Fibroblast of lung (primary cell): ENCODE results near the gene PRICKLE4.
"Not testable (repeated sequence)": the region's sequence is repeated elsewhere in the genome, so short reads cannot be mapped to it uniquely, and the experiment has no call there.

Experiments
- EZH2 ChIP-seq: IDR thresholded peaks from 2 replicates; pipeline ENCODE4 v1.5.1; 2012; ENCODE audit warnings: low read length, control low read depth, mild to moderate bottlenecking; ENCODE audit errors: missing control alignments
- TF ChIP-seq, protein P1 (sequence below), 2 donors: IDR thresholded peaks in 1 of 2; conservative IDR thresholded peaks in 1 of 2; 1 replicate in 1 of 2; 2 replicates in 1 of 2; pipeline ENCODE4 v1.5.1; 2011 to 2012; ENCODE audit warnings: low read length in 2 of 2, control low read depth in 1 of 2, inconsistent platforms in 1 of 2, low read depth in 1 of 2, mild to moderate bottlenecking in 1 of 2

GRCh38 chr6:41811946-41812345, 31.4 kb downstream of the PRICKLE4 start:
- TF ChIP-seq, protein P1, sequence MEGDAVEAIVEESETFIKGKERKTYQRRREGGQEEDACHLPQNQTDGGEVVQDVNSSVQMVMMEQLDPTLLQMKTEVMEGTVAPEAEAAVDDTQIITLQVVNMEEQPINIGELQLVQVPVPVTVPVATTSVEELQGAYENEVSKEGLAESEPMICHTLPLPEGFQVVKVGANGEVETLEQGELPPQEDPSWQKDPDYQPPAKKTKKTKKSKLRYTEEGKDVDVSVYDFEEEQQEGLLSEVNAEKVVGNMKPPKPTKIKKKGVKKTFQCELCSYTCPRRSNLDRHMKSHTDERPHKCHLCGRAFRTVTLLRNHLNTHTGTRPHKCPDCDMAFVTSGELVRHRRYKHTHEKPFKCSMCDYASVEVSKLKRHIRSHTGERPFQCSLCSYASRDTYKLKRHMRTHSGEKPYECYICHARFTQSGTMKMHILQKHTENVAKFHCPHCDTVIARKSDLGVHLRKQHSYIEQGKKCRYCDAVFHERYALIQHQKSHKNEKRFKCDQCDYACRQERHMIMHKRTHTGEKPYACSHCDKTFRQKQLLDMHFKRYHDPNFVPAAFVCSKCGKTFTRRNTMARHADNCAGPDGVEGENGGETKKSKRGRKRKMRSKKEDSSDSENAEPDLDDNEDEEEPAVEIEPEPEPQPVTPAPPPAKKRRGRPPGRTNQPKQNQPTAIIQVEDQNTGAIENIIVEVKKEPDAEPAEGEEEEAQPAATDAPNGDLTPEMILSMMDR (conservative IDR thresholded peaks at IDR 0.05 in 1 of 2, IDR thresholded peaks at IDR 0.05 in 1 of 2; ENCODE audit: low read depth in 1 of 2, low read length in 2 of 2), result not testable (repeated sequence)
- TF ChIP-seq EZH2, result not testable (repeated sequence)
